WTC11 (cell line): ENCODE measurements around the gene TAOK3. TPM values are rescaled to one million over a fixed set of nuclear protein-coding genes. Genes with fewer than 3 reads are reported as not detected.
A peak's percentile ranks its signal among the peaks of the same experiment; 100 is the strongest.

Source experiments
- ATAC-seq: fragments of 200-7000 bp; cut with Tn5 transposase; 2 replicates; pipeline ENCODE4 v1.10.0; 2021; ENCODE audit warnings: mild to moderate bottlenecking, moderate library complexity
- CTCF ChIA-PET: fragments of 300-600 bp; sonication (Branson Sonifier 250); formaldehyde crosslinking; loops from one replicate; lab custom pipeline; 2021; ENCODE audit warnings: antibody characterized with exemption; lab: Charles Lee
- POLR2A ChIA-PET: fragments of 350-600 bp; sonication (Branson Sonifier 250); formaldehyde crosslinking; loops from one replicate; lab custom pipeline; 2021; ENCODE audit warnings: antibody characterized with exemption; lab: Charles Lee
- DNase-seq: peaks from one replicate; pipeline ENCODE4 v3.0.0; 2021; ENCODE audit warnings: low spot score
- H3K27ac Mint-ChIP-seq: 2 replicates; pipeline ENCODE4 v1.8.0; 2021; ENCODE audit warnings: mixed read lengths
- H3K27me3 Mint-ChIP-seq: 2 replicates; pipeline ENCODE4 v1.8.0; 2021; ENCODE audit warnings: low read depth, mild to moderate bottlenecking, moderate library complexity, mixed read lengths
- H3K36me3 Mint-ChIP-seq: 2 replicates; pipeline ENCODE4 v1.8.0; 2021; ENCODE audit warnings: mixed read lengths
- H3K4me1 Mint-ChIP-seq: 2 replicates; pipeline ENCODE4 v1.8.0; 2022; ENCODE audit warnings: mixed read lengths
- H3K4me3 Mint-ChIP-seq: 2 replicates; pipeline ENCODE4 v1.8.0; 2021; ENCODE audit warnings: mild to moderate bottlenecking, moderate library complexity, mixed read lengths
- H3K9me3 Mint-ChIP-seq: 2 replicates; pipeline ENCODE4 v1.8.0; 2021; ENCODE audit warnings: mixed read lengths
- ARID4B ChIP-seq: sonication (generic); formaldehyde crosslinking; IDR thresholded peaks from 2 replicates; pipeline ENCODE4 v1.8.0; 2023; ENCODE audit warnings: missing genetic modification reagents, mild to moderate bottlenecking, borderline replicate concordance
- ATF2 ChIP-seq: sonication (generic); formaldehyde crosslinking; IDR thresholded peaks from 2 replicates; pipeline ENCODE4 v1.8.1; 2022; ENCODE audit warnings: low read depth, missing genetic modification reagents, borderline replicate concordance
- ATF3 ChIP-seq: sonication (generic); formaldehyde crosslinking; conservative IDR thresholded peaks from 2 replicates; pipeline ENCODE4 v1.8.1; 2022; ENCODE audit warnings: mild to moderate bottlenecking, missing genetic modification reagents
- CTCF ChIP-seq: fragments of 200-600 bp; IDR thresholded peaks from 2 replicates; pipeline ENCODE4 v1.8.0; 2022; ENCODE audit warnings: antibody characterized with exemption
- E2F5 ChIP-seq: sonication (generic); formaldehyde crosslinking; IDR thresholded peaks from 2 replicates; pipeline ENCODE4 v1.8.1; 2022; ENCODE audit warnings: mild to moderate bottlenecking, moderate library complexity, missing genetic modification reagents
- EMX1 ChIP-seq: fragments of 250-450 bp; sonication (Bioruptor Pico); IDR thresholded peaks from 2 replicates; pipeline ENCODE4 v1.8.0; 2021; ENCODE audit warnings: mild to moderate bottlenecking
- MXD4 ChIP-seq: fragments of 250-450 bp; sonication (Bioruptor Pico); IDR thresholded peaks from 2 replicates; pipeline ENCODE4 v1.8.0; 2021; ENCODE audit warnings: mild to moderate bottlenecking, moderate library complexity, borderline replicate concordance
- OVOL2 ChIP-seq: fragments of 250-450 bp; sonication (Bioruptor Pico); IDR thresholded peaks from 2 replicates; pipeline ENCODE4 v1.9.0; 2021; ENCODE audit warnings: mild to moderate bottlenecking, borderline replicate concordance
- SMAD4 ChIP-seq: sonication (generic); formaldehyde crosslinking; IDR thresholded peaks from 2 replicates; pipeline ENCODE4 v1.8.0; 2022; ENCODE audit warnings: mild to moderate bottlenecking, missing genetic modification reagents
- ZBTB21 ChIP-seq: sonication (generic); formaldehyde crosslinking; IDR thresholded peaks from 2 replicates; pipeline ENCODE4 v1.8.1; 2023; ENCODE audit warnings: mild to moderate bottlenecking, missing genetic modification reagents, borderline replicate concordance
- ZNF138 ChIP-seq: sonication (generic); formaldehyde crosslinking; conservative IDR thresholded peaks from 2 replicates; pipeline ENCODE4 v1.8.1; 2022; ENCODE audit warnings: mild to moderate bottlenecking, moderate library complexity, missing genetic modification reagents
- ZNF281 ChIP-seq: sonication (generic); formaldehyde crosslinking; IDR thresholded peaks from 2 replicates; pipeline ENCODE4 v1.8.0; 2023; ENCODE audit warnings: mild to moderate bottlenecking, missing genetic modification reagents
- total RNA-seq: library from RNA; stranded (reverse); gene quantifications from 3 replicates; pipeline ENCODE4 v1.2.3, GENCODE V29; 2021

Gene TAOK3
- total RNA-seq, 1 experiment from 2014 or later, result 13.0 TPM

- Mint-ChIP-seq H3K27ac (0 out of 2 replicates have a peak overlapping the region, but pooled peaks have one; percentile 15), H3K4me3 (no peak overlapping the region), H3K4me1 (peaks cover 21% of the 10 kb centered on the region), H3K9me3 (no peaks in the 10 kb centered on the region), H3K36me3 (no peaks in the 10 kb centered on the region), H3K27me3 (no peaks in the 10 kb centered on the region)
- ATAC-seq (no peak), DNase-seq (no peak)
- CTCF ChIA-PET, result no interaction called here
- TF ChIP-seq OVOL2 (no peak), CTCF (no peak), ATF3 (CRISPR knock-in tag) (no peak), MXD4 (no peak), ARID4B (CRISPR knock-in tag) (no peak), ZBTB21 (CRISPR knock-in tag) (no peak), E2F5 (no peak), EMX1 (no peak), SMAD4 (no peak), ZNF281 (CRISPR knock-in tag) (no peak), ZNF138 (CRISPR knock-in tag) (no peak)
- TF ChIP-seq, all 79 proteins: peak for 0
- POLR2A ChIA-PET, result no interaction called here
Measured at GRCh38 chr12:118188690-118189371, 183.9 kb downstream of the TAOK3 start.

GRCh38 chr12:118187751-118188435 is 184.8 kb downstream of the TAOK3 start:
- DNase-seq, result no peak
- Mint-ChIP-seq H3K4me3 (no peak overlapping the region), H3K4me1 (peaks cover 21% of the 10 kb centered on the region), H3K36me3 (no peaks in the 10 kb centered on the region), H3K27me3 (no peaks in the 10 kb centered on the region), H3K9me3 (no peaks in the 10 kb centered on the region), H3K27ac (no peak overlapping the region)
- no peak for ATAC-seq
- ChIA-PET POLR2A (no interaction called here), CTCF (interaction anchor here (1.0 kb wide), 1 partner anchor 188 kb away, joined by 4 read pairs; the partner anchor contains the start of gene SUDS3)
- no peak for TF ChIP-seq ATF2 (CRISPR knock-in tag)
